GM23338 (cell line): ENCODE measurements around the gene ZNF674. TPM values are rescaled to one million over a fixed set of nuclear protein-coding genes. Genes with fewer than 3 reads are reported as not detected.

Experiments used
- ATAC-seq: fragments of 200-7000 bp; cut with Tn5 transposase; 3 replicates; pipeline ENCODE4 v1.9.1; 2020
- DNase-seq: peaks from one replicate; pipeline ENCODE4 v3.0.0-alpha.2; 2015; ENCODE audit warnings: low spot score
- H2AFZ ChIP-seq: fragments of 200-600 bp; sonication (generic); 2 replicates; pipeline ENCODE4 v1.8.0; 2016; ENCODE audit warnings: antibody characterized with exemption, mild to moderate bottlenecking, moderate library complexity
- H3F3A ChIP-seq: fragments of 200-600 bp; sonication (generic); replicated peaks from 2 replicates; pipeline ENCODE4 v1.8.0; 2017; ENCODE audit warnings: antibody characterized with exemption, mixed run types, low read depth
- H3K27ac ChIP-seq: fragments of 200-600 bp; sonication (generic); 2 replicates; pipeline ENCODE4 v1.6.1; 2016; ENCODE audit warnings: low read depth
- H3K27me3 ChIP-seq: fragments of 200-600 bp; sonication (generic); 2 replicates; pipeline ENCODE4 v1.8.0; 2016; ENCODE audit warnings: mild to moderate bottlenecking, mixed run types, moderate library complexity; ENCODE audit not compliant: insufficient read depth
- H3K36me3 ChIP-seq: fragments of 200-600 bp; sonication (generic); 2 replicates; pipeline ENCODE4 v1.8.0; 2016; ENCODE audit warnings: mild to moderate bottlenecking; ENCODE audit not compliant: insufficient read depth
- H3K4me1 ChIP-seq: fragments of 200-600 bp; sonication (generic); 2 replicates; pipeline ENCODE4 v1.8.0; 2016; ENCODE audit warnings: mild to moderate bottlenecking, moderate library complexity; ENCODE audit not compliant: insufficient read depth
- H3K4me2 ChIP-seq: fragments of 200-600 bp; sonication (generic); 2 replicates; pipeline ENCODE4 v1.7.1; 2017; ENCODE audit warnings: mixed run types
- H3K4me3 ChIP-seq: fragments of 200-600 bp; sonication (generic); 2 replicates; pipeline ENCODE4 v1.6.1; 2016; ENCODE audit warnings: mixed run types
- H3K79me2 ChIP-seq: fragments of 200-600 bp; sonication (generic); replicated peaks from 2 replicates; pipeline ENCODE4 v1.8.0; 2017; ENCODE audit warnings: mild to moderate bottlenecking; ENCODE audit not compliant: insufficient read depth
- H3K9me2 ChIP-seq: fragments of 200-600 bp; sonication (generic); 2 replicates; pipeline ENCODE4 v1.8.0; 2017; ENCODE audit not compliant: insufficient read depth
- H4K20me1 ChIP-seq: fragments of 200-600 bp; sonication (generic); replicated peaks from 2 replicates; pipeline ENCODE4 v1.8.0; 2017; ENCODE audit warnings: mild to moderate bottlenecking; ENCODE audit not compliant: insufficient read depth
- H3K27ac Mint-ChIP-seq: 2 replicates; pipeline ENCODE4 v1.8.0; 2020; ENCODE audit warnings: inconsistent platforms, mild to moderate bottlenecking, moderate library complexity, mixed read lengths
- H3K27me3 Mint-ChIP-seq: 3 replicates; pipeline ENCODE4 v1.8.0; 2022; ENCODE audit warnings: low read depth, mild to moderate bottlenecking, moderate library complexity, mixed read lengths, inconsistent platforms; ENCODE audit not compliant: insufficient read depth, poor library complexity
- H3K36me3 Mint-ChIP-seq: 3 replicates; pipeline ENCODE4 v1.8.0; 2021; ENCODE audit warnings: low read depth, mild to moderate bottlenecking, inconsistent platforms, moderate library complexity, mixed read lengths
- H3K4me1 Mint-ChIP-seq: 3 replicates; pipeline ENCODE4 v1.8.0; 2020; ENCODE audit warnings: mild to moderate bottlenecking, inconsistent platforms, mixed read lengths
- H3K4me3 Mint-ChIP-seq: 3 replicates; pipeline ENCODE4 v1.8.0; 2021; ENCODE audit warnings: moderate library complexity, mild to moderate bottlenecking, inconsistent platforms, mixed read lengths
- H3K9me3 Mint-ChIP-seq: 3 replicates; pipeline ENCODE4 v1.8.0; 2020; ENCODE audit warnings: moderate library complexity, mild to moderate bottlenecking, inconsistent platforms, mixed read lengths
- CREB1 ChIP-seq: fragments of 250-450 bp; sonication (Bioruptor Pico); IDR thresholded peaks from 2 replicates; pipeline ENCODE4 v1.5.0; 2020; ENCODE audit warnings: low read depth, mild to moderate bottlenecking, moderate library complexity
- CTCF ChIP-seq, 2 experiments: fragments of 200-600 bp in 1 of 2; sonication (generic) in 1 of 2; conservative IDR thresholded peaks; 2 replicates each; pipeline versions ENCODE4 v1.5.1 to v1.6.1; 2016 to 2017; ENCODE audit warnings: antibody characterized with exemption in 2 of 2, low read depth in 2 of 2, mild to moderate bottlenecking in 2 of 2, moderate library complexity in 1 of 2
- EZH2 ChIP-seq: fragments of 200-600 bp; sonication (generic); IDR thresholded peaks from one replicate; pipeline ENCODE4 v1.8.0; 2017; ENCODE audit warnings: antibody characterized with exemption, mild to moderate bottlenecking, low read depth; ENCODE audit not compliant: unreplicated experiment
- JUNB ChIP-seq: IDR thresholded peaks from one replicate; pipeline ENCODE4 v1.6.1; 2016; ENCODE audit warnings: antibody characterized with exemption; ENCODE audit not compliant: unreplicated experiment
- POLR2AphosphoS5 ChIP-seq: IDR thresholded peaks from 2 replicates; pipeline ENCODE4 v1.6.1; 2016; ENCODE audit warnings: antibody characterized with exemption, low read depth
- STAT1 ChIP-seq: IDR thresholded peaks from one replicate; pipeline ENCODE4 v1.6.1; 2016; ENCODE audit warnings: antibody characterized with exemption; ENCODE audit not compliant: unreplicated experiment
- ZNF114 ChIP-seq: fragments of 250-450 bp; sonication (Bioruptor Pico); IDR thresholded peaks from 2 replicates; pipeline ENCODE4 v1.5.0; 2020; ENCODE audit warnings: mild to moderate bottlenecking, moderate library complexity
- ZNF331 ChIP-seq: fragments of 250-450 bp; sonication (Bioruptor Pico); IDR thresholded peaks from 2 replicates; pipeline ENCODE4 v1.5.0; 2020; ENCODE audit warnings: low read depth, mild to moderate bottlenecking, moderate library complexity
- polyA plus RNA-seq: library from polyadenylated mRNA; unstranded; fragments of >200 nt; fragmentation: Nextera tagmentation; extraction: Ambion mirVana; gene quantifications from 2 replicates; pipeline ENCODE4 v1.2.1, GENCODE V29; 2016
- total RNA-seq: library from RNA; depleted of rRNA; stranded (reverse); fragments of >200 nt; shearing (Covaris generic); gene quantifications from 2 replicates; pipeline ENCODE4 v1.2.3, GENCODE V29; 2014

The ZNF674 gene
- total and polyA plus RNA-seq, 2 experiments from 2014 or later = 3.0 to 5.5 TPM

- 0 out of 4 replicates have a peak, but pooled peaks of 1 of the 2 experiments have one; percentile 11 for TF ChIP-seq CTCF (conservative IDR thresholded peaks at IDR 0.05; ENCODE audit: low read depth in 2 of 2)
- TF ChIP-seq CREB1 (CRISPR knock-in tag) = 0 out of 2 replicates have a peak, but pooled peaks have one; percentile 25
- no peak; the same call in 1 of the 2 replicates for TF ChIP-seq POLR2AphosphoS5
These were observed 28.9 kb upstream of the ZNF674 start (continued) for GRCh38 chrX:46573892-46574773.

GRCh38 chrX:46573331-46573891 is 28.2 kb upstream of the ZNF674 start, which contains the start of gene CHST7:
Gene CHST7, plus strand, starts transcription at chrX:46573765. Its CDS starts 167 bp downstream, at chrX:46573932.
- Mint-ChIP-seq H3K36me3 (peaks cover 11% of the 10 kb centered on the region), H3K4me3 (peak within 1 kb of the TSS; percentile 75), H3K9me3 (no peaks in the 10 kb centered on the region; the same call in 2 of the 3 replicates), H3K4me1 (peaks cover 32% of the 10 kb centered on the region), H3K27me3 (peaks cover 11% of the 10 kb centered on the region), H3K27ac (no peak within 1 kb of the TSS)
- Histone ChIP-seq H3K4me2 (peak within 1 kb of the TSS; percentile 86), H2AFZ (0 out of 2 replicates have a peak within 1 kb of the TSS, but pooled peaks have one; percentile 3), H3K27me3 (peaks cover 18% of the 10 kb centered on the region; the same call in 1 of the 2 replicates), H3K4me1 (peaks cover 10% of the 10 kb centered on the region; the same call in 1 of the 2 replicates), H3K9me2 (no peaks in the 10 kb centered on the region), H3F3A (no peaks in the 10 kb centered on the region), H3K4me3 (peak within 1 kb of the TSS; percentile 73), H3K27ac (no peak within 1 kb of the TSS), H4K20me1 (no peaks in the 10 kb centered on the region), H3K79me2 (peaks cover 33% of the 10 kb centered on the region), H3K36me3 (no peaks in the 10 kb centered on the region)
- peak; percentile 76 for DNase-seq
- no peak for TF ChIP-seq POLR2AphosphoS5
- TF ChIP-seq ZNF331 (CRISPR knock-in tag) = no peak
- TF ChIP-seq JUNB = no peak
- no peak for TF ChIP-seq EZH2
- no peak for TF ChIP-seq STAT1
- TF ChIP-seq ZNF114 (CRISPR knock-in tag) = no peak
- TF ChIP-seq CTCF (conservative IDR thresholded peaks at IDR 0.05; ENCODE audit: low read depth in 2 of 2) = peak; percentile 27 to 66
- ATAC-seq = peak; percentile 78
